HG02970 (cell line): ENCODE results near the gene RFTN1.

Experiments used
- ATAC-seq: cut with Tn5 transposase; IDR thresholded peaks from one replicate; pipeline ENCODE4 v1.9.1; 2021; ENCODE audit warnings: mild to moderate bottlenecking, moderate library complexity, moderate number of reproducible peaks; ENCODE audit not compliant: unreplicated experiment, low FRiP score

The RFTN1 gene

DNA sequence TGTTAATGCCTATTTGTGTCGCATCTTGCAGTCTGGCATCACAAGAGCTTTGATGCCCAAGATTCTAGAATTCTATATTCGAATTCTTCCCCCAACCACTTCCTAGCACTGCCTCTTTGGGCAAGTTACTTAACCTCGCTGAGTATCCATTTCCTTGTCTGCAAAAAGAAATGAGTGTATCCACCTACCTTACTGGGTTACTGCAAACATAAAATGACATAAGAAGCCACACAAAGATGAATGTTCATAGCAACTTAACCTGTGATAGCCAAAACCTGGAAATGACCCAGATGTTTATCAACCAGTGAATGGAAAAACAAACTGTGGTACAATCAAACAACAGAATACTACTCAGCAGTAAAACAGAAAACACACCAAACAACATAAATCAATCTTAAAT is 24.9 kb downstream of the RFTN1 start:
- ATAC-seq: no peak

DNA sequence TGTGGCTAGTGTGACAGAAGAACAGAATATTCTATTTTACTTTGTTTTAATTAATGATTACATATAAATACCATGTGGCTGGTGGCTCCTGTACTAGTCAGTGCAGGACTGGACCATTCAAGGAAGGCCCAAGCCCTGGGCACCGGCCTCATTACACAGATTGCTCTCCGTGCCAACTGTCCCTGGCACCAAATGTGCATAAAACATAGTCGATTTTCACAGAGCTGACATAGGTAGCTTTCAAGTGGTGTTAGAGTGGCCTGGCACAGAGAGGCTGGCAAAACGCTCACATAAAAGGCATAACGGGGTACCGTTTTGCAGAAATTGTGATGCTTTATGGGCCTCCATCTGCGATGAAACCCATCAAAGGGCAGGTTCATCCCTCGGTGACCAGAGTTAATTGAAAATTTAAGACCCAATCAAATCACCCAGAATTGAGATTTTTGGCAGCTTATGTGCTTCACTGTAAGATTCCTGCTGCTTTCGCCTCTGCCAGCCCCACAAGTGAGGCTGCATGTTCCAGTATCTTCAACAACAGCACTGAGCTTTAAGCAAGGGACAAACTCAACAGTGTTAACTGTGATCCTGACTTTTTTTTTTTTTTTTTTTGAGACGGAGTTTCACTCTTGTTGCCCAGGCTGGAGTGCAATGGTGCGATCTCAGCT is 25.9 kb downstream of the RFTN1 start:
- no peak for ATAC-seq

DNA sequence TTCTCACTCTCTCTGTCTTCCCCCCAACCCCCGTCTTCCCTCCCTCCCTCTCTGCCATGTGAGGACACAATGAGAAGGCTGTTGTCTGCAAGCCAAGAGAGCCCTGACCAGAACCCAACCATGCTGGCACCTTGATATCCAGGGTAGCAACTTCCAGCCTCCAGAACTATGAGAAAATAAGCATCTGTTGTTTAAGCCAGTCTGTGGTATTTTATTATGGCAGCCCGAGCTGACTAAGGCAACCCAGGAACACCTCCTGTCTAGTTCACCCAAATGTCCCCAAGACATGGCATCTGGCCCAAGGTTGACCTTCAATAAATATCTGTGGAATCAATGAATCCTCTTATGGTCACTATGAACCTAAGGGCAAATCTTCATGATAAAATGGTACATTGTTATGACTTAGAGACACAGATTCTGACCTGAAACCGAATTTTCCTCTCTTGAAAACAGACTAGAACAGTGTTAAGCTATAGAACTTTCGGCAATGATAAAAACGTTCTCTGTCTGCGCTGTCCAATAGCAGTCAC is 26.5 kb downstream of the RFTN1 start:
- ATAC-seq: no peak

DNA sequence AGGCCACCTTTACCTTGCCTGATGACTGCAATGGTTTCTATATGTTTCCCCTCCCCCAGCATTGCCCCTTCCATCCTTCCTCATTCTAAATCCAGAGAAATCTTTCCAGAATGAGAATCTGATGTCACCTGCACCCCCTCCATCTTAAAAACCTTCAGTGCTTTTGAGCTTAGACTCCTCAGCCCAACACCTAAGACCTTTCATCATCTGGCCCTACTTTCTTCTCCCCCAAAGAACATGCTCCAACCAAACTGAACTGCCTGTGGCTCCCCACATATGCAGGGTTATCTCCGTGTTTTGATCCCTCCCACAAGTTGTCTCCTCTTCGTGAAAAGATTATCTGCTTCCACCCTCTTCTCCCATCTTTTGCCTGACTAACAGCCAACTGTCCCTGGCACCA is 27.3 kb downstream of the RFTN1 start:
- no peak for ATAC-seq

DNA sequence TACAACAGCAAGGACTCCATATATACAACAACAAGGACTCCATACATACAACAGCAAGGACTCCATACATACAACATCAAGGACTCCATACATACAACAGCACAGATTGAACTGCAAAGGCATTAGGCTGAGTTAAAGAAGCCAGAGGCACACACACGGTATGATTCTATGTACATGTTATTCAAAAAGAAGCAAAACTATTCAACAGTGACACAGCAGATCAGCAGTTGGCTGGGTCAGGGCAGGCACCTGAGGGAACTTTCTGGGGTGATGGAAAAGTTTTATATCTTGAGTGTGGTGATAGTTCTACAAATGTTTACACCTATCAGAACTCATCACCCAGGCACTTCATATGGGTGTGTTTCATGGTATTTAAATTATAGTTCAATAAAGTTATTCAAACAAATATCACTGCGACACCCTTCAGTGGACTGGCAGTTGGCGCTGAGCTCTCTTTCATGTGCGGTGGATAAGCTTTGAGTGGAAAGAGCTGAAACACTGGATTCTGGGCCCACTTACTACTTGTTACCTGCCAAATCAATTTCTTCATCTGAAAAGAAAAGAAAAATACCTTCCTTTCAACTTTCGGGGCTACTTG is 28.0 kb downstream of the RFTN1 start:
- ATAC-seq: no peak

DNA sequence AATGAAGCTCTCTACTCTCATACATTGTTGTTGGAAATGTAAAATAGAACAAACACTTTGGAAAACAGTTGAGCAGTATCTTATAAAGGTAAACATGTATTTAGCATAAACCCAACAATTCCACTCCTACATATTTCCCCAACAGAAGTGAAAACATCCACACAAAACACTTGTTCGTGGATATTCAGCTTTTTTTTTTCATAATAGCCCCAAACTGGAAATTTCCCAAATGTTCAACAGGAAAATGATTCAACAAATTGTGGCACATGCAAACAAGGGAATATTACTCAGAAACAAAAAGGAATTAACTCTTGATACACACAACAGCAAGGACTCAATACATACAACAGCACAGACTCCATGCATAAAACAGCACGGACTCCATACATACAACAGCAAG is 28.5 kb downstream of the RFTN1 start:
- ATAC-seq: no peak

DNA sequence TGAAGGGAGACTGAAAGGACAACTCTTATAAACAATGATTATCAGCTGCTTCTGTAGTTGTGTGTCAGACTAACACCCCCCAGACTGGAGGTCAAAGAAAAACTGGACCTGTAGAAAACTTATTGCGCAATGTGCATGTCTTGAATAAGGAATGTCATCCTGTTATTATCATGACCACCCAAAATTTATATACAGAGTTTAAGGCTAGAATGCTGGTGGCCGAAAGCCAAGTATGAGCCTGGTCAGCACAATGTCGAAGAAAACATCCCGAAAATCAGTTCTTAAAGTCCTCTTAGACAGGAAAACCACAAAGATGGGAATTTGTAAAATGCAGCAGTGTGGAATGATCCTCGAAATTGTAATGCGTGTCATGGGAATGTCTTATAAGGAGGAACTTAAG is 29.3 kb downstream of the RFTN1 start:
- no peak for ATAC-seq

DNA sequence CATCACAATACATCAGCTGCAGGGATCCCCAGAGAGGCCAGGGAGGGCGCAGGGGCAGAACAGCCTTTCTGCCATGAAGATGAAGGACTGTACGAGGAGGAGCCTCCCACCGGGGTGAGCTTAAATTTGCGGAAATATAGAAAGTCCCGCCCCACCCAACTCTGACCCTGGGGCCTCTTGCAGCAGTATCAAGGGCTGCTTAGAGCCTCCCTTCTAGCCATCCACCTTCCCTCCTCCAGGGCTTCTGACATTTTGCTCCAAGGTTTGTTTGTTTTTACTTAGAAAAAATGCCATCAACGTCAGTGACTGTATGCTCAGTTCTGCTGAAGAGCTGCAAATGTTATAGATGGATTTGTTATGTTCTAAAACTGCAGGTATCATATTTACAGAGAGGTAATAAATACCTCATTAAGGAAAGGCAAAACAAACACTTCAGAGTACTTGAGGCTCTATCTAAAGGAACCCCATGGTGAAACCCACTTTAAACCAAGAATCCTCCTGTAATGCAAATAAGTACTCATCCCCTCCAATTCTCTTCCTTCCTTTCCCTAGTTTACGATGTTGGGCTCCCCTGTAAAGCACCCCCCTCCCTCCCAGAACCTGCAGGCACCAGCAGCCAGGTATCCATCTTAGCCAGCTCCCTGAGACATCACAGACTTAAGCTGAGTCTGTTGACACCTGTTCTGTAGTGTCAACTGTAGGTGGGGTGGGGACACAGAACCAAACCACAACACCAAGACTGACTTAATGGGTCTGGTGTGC is 30.5 kb downstream of the RFTN1 start:
- ATAC-seq: no peak

DNA sequence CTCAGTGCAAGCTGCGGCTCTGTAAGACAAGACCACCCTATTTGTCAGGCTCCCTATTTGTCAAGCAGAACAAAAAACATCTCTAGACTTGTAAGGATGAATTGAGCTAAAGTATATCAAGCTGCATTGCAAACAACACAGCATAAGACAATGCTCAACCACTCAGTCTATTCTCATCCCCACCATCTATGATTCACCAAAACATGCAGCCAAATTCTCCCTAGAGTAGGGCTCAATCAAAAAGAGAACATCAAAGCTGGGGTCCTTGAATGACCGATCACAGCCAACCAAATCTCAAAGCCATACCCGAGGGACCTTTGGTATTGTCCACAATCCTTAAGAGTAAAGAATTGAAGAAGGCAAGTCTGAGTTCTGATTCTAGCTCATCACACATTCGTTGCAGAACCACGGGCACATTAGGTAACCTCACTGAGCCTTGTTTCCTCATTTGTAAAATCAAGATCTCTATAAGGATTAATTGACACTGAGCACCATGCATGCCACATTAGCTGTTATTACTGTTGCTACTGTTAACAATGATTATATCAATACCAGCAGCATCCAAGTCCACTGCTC is 31.2 kb downstream of the RFTN1 start:
- no peak for ATAC-seq

DNA sequence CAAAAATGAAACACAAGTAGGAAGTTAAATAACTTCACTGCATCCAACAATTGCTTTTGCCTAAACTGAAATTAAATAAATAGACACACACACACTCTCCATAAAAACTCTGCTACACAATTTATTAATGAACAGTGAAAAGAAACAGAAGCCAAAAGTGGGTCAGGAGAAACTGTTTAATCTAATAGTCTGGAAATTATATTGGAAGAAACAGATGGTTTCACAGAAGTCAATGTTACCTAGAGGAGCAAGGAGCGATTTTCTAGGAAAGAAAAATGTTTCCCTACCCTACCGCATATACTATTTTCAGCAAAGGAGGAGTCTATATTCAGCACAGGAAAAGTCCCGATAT is 32.0 kb downstream of the RFTN1 start:
- no peak for ATAC-seq

DNA sequence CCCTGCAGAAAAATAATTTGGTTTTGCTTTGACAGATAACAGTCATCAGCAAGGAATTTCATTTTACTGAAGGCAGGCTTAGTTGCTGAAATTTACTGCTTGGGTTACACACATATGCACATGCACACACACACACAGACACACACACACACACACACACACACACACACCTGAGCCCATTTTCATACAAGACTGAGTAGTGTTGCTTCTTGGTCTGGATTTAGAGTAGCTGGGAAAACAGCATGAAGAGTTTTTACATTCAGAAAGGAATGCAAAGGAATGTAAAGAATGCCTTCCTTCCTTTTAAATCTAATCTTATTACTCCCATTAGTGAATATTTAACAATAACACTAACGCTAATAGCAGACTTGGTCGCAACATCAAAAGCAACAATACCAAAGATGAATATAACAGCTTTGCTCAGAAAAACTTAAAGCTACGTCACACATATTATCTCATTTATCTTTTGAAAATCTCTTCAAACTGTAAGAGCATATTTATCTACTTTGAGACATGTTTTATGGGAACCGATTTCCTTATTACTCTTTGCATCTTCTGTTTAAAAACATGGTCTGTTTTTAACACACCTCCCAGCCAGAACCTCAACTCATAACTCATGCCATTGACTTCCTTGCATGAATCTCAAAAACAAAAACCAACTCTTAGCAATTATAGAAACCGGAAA is 32.5 kb downstream of the RFTN1 start:
- no peak for ATAC-seq

DNA sequence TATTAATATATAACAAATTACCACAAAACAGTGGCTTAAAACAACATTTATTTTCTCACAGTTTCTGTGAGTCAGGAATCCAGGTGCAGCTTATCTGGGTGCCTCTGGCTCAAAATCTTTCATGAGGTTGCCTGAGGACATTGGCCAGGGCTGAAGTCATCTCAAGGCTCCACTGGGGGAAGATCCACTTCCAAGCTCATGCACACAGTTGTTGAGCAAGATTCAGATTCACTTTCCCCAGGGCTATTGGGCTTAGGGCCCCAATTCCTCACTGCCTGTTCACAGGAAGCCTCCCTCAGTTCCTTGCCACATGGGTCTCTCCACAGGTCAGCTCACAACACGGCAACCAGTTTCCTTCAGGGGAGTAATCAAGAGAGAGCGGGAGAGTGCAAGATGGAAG is 35.0 kb downstream of the RFTN1 start:
- ATAC-seq: no peak

DNA sequence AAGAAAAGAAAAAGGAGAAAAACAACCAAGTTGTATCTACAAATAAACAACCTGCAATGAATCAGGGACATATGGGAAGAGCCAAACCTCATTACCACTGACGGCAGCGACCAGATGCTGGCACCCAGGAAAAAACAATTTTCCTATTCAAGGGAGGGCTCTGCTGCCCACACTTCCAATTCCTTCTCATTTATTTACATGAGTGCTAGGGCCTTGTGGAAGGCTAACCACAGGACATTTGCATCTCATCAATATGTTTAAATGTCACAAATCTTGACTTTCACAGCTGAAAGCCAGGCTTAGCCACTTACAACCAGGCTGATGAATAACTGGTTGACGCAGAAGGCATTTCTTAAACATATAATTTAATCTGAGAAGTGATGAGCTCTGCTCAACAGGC is 36.0 kb downstream of the RFTN1 start:
- ATAC-seq: no peak

DNA sequence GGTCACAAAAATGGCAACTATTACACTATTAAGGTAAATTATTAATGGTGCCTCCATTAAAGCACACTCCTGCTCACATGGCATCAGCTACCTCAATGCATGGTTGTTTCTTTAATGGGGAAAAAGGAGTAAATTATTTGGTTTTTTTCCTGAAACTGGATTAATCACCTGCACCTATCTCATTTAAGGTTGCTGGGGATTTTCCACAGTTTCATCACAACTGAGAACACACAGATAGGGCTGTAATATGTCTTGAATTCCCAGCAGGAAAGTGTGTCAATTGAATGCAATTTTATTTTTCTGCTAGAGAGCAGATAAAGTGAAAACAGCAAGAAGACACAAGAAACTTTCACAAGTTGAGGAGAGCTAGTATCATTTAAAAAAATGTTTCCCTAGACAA is 36.4 kb downstream of the RFTN1 start:
- no peak for ATAC-seq

DNA sequence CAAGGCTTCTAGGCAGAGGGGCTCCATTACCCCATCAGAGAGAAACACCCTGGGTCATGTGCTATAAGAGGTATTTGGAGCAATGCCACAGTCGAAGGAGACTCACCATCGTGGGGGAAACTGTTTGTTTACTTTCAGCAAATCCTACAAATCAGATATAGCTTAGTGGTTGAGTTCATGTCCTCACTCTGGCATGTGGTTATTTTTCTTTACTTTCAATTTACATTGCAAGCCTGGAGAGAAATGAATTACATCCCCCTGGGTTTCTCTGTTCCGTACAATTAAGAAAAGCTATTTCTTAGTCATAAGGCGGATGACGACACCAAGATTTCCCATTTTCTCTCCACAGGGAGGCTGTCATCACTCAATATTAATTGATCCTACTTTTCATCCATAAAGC is 36.9 kb downstream of the RFTN1 start:
- no peak for ATAC-seq

DNA sequence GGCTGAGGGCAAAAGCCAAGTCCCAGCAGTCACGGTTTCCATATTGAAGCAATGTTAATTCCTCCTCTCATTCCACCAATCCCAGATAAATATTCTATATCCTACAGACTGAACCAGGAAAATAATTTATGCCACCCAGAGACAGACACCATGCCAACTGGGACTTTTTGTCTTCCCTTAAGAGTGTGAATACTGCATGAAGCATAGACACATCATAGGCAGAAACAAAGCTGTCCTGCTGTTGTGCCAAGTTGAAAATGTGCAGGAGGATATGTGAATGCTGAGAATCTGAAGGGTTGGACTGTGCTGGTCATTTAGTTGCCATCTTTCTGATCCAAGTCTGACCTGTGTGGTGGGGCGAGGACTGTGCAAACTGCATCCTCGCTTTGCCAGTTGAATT is 37.7 kb downstream of the RFTN1 start:
- ATAC-seq: no peak

DNA sequence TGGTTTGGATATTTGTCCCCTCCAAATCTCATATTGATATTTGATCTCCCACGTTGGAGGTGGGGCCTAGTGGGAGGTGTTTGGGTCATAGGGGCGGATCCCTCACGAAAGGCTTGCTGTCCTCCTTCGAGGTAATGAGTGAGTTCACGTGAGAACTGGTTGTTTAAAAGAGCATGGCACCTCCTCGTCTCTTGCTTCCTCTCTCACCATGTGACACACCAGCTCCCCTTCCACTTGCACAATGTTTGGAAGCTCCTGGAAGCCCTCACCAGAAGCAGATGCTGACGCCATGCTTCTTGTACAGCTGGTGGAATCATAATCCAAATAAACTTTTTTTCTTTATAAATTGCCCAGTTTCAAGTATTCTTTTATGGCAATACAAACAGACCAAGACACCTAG is 38.6 kb downstream of the RFTN1 start:
- no peak for ATAC-seq

DNA sequence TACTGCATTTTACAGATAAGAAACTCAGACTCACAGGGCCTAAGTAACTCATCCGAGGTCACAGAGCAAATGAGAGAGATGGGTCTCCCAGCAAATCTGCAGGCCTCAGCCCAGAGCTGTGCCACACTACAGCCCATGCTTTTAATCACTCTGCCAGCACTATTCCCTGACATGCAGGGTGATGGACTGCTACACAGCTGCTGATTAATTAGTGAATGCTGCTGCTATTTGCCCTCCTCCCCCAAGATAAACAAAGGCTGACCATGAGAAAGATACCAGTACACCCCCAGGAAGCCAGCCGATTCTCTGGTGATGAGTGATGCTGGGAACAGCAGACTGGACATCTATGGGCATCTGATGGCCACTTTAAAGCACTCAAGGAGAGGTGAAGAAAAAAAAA is 39.3 kb downstream of the RFTN1 start:
- ATAC-seq: no peak

DNA sequence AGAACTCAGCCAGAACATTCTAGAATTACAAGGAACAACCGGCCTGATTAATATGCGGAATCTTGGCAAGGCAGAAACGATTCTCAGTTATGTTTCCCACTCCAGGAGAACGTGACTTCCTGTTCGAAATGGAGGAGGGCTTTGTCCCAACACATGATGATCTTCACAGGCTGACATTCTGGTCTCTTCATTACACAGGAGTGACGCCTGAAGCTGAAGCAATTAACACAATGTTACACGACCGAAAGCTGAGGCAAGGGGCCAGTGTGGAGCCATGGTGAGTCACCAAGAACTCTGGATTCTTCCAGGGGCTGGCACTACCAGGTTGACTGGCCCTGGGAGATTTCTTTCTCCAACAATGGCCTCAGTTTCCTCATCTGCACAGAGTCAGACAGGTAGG is 40.9 kb downstream of the RFTN1 start:
- no peak for ATAC-seq

DNA sequence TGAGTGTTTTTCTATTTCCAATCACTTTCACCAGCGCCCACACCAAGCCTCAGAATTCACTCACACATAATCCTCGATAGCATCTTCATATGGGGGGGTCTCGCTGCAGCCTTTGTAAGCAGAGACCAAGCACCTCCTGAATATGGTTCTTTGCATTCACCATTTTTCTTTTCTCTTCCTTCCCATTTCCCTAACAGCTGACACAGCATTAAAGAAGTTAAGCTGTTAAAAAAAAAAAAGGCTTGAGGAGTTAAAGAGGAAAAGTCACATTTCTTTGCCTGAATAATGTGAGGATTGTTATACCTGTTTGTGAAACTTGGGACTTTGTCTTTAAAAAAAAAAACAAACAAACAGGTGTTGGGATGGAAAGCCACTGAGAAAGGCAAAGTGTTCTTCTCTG is 41.6 kb downstream of the RFTN1 start:
- ATAC-seq: no peak

DNA sequence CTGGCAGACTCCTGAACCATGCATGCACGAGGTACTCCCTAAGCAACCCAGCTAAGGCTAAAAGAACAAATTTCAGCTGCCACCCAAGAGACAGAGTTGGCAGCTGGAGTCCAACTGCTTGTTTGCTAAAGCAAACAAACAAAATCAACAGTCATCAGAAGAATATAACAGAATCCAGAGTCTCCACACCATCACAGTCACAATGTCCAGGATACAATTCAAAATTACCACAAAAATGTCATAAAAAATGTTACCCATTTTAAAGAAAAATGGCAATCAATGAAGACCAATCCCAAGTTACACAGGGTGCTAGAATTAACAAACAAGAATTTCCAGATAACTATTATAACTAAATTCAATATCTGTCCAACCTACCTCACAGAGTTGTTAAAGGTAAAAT is 42.9 kb downstream of the RFTN1 start:
- ATAC-seq: no peak
